ENCODE data around the gene ZBTB32.

ZBTB32 gene

DNA sequence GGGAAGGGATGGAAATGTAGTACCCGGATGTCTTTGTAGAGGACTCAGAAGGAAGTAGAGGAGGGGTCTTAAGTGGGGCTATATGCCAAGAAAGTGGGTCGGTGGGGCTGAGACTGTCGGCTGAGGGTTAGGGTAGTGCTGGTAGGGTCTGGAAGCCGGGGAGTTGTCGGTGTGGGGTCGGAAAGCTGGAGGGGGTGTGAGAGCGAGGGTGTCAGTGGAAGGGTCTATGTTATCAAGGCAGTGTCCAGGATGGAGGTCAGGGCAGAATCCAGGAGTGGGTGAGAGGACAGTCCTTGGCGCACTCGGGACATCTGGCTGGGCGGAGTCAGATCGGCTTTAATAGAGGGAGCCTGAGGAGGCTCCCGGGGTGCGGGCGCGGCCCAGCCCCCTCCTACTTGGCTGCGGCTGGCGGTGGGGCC lies 50.8 kb downstream of the ZBTB32 start:
- peak overlapping the region; percentile 34 for H3K4me3 ChIP-seq (ENCODE audit: low read depth, low read length)
- no peak for TF ChIP-seq CTCF (IDR thresholded peaks at IDR 0.05; ENCODE audit: low read depth, low read length)

- H3K4me3 ChIP-seq (ENCODE audit: low read depth, low read length), result peak overlapping the region; percentile 96
- TF ChIP-seq CTCF (IDR thresholded peaks at IDR 0.05; ENCODE audit: low read depth, low read length), result no peak
Measured at GRCh38 chr19:35755550-35756376, 51.4 kb downstream of the ZBTB32 start.

GRCh38 chr19:35756377-35757230 lies 52.2 kb downstream of the ZBTB32 start, which contains the start of gene HSPB6:
Gene HSPB6, minus strand, starts transcription at chr19:35757029. Its CDS starts 21 bp downstream, at chr19:35757008.
- H3K4me3 ChIP-seq (ENCODE audit: low read depth, low read length), result peak within 1 kb of the TSS; percentile 96
- TF ChIP-seq CTCF (IDR thresholded peaks at IDR 0.05; ENCODE audit: low read depth, low read length), result no peak

DNA sequence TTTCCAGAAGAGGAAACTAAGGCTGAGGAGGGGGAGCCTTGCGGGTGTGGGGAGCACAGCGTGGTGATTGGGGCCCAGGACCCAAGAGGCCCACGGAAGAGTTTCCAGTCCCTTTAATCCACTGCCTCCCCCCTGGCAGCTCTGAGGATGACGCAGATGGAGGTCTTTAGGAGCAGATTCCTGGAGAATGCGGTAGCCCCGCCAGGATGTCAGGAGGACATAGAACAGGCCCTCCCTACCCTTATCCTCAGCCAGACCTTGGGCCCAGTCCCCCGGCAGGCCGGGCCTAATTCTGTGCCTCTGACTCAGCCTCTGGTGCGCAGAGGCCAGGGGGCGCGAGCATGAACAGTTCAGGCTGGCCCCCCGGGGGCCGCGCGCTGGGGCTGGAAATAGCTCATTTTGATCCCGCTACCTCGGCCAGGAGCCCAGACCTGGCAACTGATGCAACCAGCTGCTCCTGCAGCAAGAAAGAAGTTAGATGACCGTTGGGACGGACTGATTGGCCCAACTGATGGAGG lies 52.9 kb downstream of the ZBTB32 start:
- TF ChIP-seq CTCF (IDR thresholded peaks at IDR 0.05; ENCODE audit: low read depth, low read length), result no peak

DNA sequence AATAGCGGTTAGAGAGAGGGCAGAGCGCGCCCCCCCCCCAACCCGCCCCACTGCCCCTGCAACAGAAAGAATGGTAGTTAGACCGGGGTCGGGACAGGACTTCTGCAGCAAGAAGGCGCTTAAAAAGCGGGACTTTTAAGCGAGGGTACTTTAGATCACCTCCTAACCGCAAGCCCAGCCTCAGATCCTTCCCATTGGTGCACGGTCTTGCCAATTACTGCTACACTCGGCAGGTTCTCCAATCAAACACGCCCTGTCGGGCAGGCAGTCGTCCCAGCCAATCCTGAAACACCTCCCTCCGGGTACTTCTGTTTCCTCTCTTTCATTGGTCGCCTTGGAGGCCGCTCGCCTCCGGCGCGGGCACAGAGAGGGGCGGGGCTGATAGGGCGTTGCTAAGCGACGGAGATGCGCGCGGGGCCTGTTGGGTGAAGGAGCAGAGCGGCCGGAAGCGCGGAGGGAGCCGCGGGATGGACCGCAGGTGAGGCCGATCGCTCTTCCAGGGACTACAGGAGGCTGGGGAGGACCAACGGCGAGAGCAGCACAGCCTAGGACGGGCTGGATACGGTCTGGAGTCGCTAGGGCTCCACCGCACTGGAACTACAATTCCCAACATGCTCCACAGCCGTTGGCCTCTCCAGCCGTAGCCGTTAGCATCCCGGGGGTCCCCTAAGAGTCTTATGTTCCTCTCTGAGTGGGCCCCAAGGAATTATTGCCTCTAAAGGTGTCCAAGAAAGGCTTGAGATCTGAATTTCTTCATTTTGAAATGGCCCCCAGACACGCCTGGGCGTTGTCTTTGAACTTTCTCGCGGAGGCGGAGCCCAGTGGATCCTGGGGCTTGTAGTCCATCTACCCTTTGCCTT lies 53.6 kb downstream of the ZBTB32 start, which contains the start of gene PROSER3:
TSS of gene PROSER3 (plus strand) at position 428 of the 860 bp plus-strand sequence. CDS start at position 468, 40 bp downstream.
- TF ChIP-seq CTCF (IDR thresholded peaks at IDR 0.05; ENCODE audit: low read depth, low read length), result no peak
- peak within 1 kb of the TSS; percentile 96 for H3K4me3 ChIP-seq (ENCODE audit: low read depth, low read length)

More for the DNA sequence above, 52.9 kb downstream of the ZBTB32 start:
- peak overlapping the region; percentile 96 for H3K4me3 ChIP-seq (ENCODE audit: low read depth, low read length)

DNA sequence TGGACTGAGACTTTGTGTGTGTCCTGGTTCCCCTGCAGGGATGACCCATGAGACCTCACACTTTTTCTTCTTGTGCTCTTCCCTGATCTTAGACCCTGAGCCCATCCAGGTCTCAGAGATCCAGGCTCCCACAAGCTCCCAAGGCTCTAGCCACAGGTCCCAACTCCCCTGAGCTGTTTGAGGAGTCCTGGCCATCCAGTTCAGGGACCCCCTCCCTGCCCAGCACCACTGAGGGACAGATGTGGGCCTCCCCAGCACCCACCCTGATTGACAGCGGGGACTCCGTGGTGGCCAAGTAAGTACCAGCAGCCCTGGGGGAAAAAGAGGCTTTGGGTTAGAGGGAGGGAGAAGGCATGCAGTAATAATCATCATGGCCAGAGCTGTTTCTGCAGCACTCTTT lies 55.3 kb downstream of the ZBTB32 start:
- no peak for TF ChIP-seq CTCF (IDR thresholded peaks at IDR 0.05; ENCODE audit: low read depth, low read length)
- H3K4me3 ChIP-seq (ENCODE audit: low read depth, low read length), result no peak overlapping the region

Measured in WI38 (cell line).